A673 (cell line): ENCODE data around the gene FAM43A. TPM values are rescaled to one million over a fixed set of nuclear protein-coding genes. Genes with fewer than 3 reads are reported as not detected.
A peak's percentile ranks its signal among the peaks of the same experiment; 100 is the strongest.

Source experiments
- BruUV-seq: library from RNA; stranded (reverse); fragments of 400-500 nt; replicated peaks from 2 replicates; lab custom pipeline; 2021; lab: Mats Ljungman, UMichigan
- CTCF ChIA-PET: fragments of 300-600 bp; sonication (Branson Sonifier 250); formaldehyde crosslinking; loops from one replicate; lab custom pipeline; 2022; ENCODE audit warnings: antibody characterized with exemption; lab: Charles Lee
- POLR2A ChIA-PET: fragments of 300-600 bp; sonication (Branson Sonifier 250); formaldehyde crosslinking; loops from one replicate; lab custom pipeline; 2022; ENCODE audit warnings: antibody characterized with exemption; ENCODE audit not compliant: low non-redundant PET; lab: Charles Lee
- DNase-seq: peaks from one replicate; pipeline ENCODE4 v3.0.0-alpha.2; 2015; ENCODE audit warnings: low spot score
- H3K27ac ChIP-seq: fragments of 200-600 bp; sonication (generic); 2 replicates; pipeline ENCODE4 v1.5.1; 2016; ENCODE audit warnings: mixed run types, low read depth, mild to moderate bottlenecking, mixed read lengths, antibody characterized with exemption, low read length; ENCODE audit not compliant: poor library complexity, severe bottlenecking
- H3K27me3 ChIP-seq: fragments of 200-600 bp; sonication (generic); replicated peaks from 2 replicates; pipeline ENCODE4 v1.6.1; 2017; ENCODE audit warnings: mixed run types, low read depth, mild to moderate bottlenecking, mixed read lengths, antibody characterized with exemption, low read length; ENCODE audit not compliant: insufficient read depth, poor library complexity
- H3K36me3 ChIP-seq: fragments of 200-600 bp; sonication (generic); 2 replicates; pipeline ENCODE4 v1.6.1; 2016; ENCODE audit warnings: mixed run types, mild to moderate bottlenecking, mixed read lengths, antibody characterized with exemption, low read length; ENCODE audit not compliant: insufficient read depth, poor library complexity, severe bottlenecking
- H3K4me1 ChIP-seq: fragments of 200-600 bp; sonication (generic); 2 replicates; pipeline ENCODE4 v1.6.1; 2017; ENCODE audit warnings: mixed run types, mild to moderate bottlenecking, mixed read lengths, antibody characterized with exemption, low read length; ENCODE audit not compliant: insufficient read depth, poor library complexity, severe bottlenecking
- H3K4me3 ChIP-seq: fragments of 200-600 bp; sonication (generic); 2 replicates; pipeline ENCODE4 v1.5.1; 2016; ENCODE audit warnings: low read depth, mixed run types, mild to moderate bottlenecking, mixed read lengths, low read length; ENCODE audit not compliant: poor library complexity, severe bottlenecking
- H3K9me3 ChIP-seq: fragments of 200-600 bp; sonication (generic); 2 replicates; pipeline ENCODE4 v1.6.1; 2016; ENCODE audit warnings: mixed run types, low read depth, mild to moderate bottlenecking, mixed read lengths, antibody characterized with exemption, low read length; ENCODE audit not compliant: poor library complexity, severe bottlenecking
- CTCF ChIP-seq: fragments of 300-800, 200-600 bp; sonication (generic); conservative IDR thresholded peaks from 2 replicates; pipeline ENCODE4 v1.5.1; 2017; ENCODE audit warnings: low read depth, mild to moderate bottlenecking, antibody characterized with exemption, low read length, moderate library complexity, mixed read lengths
- EZH2 ChIP-seq: fragments of 200-600 bp; sonication (generic); IDR thresholded peaks from 2 replicates; pipeline ENCODE4 v1.6.1; 2017; ENCODE audit warnings: borderline replicate concordance, low read depth, mild to moderate bottlenecking, mixed read lengths, antibody characterized with exemption, low read length; ENCODE audit not compliant: poor library complexity, severe bottlenecking
- intact Hi-C: fragments of 100-400 bp; cut with micrococcal nuclease; formaldehyde crosslinking; loops from one replicate; pipeline ENCODE4 v1.10.0; 2022; ENCODE audit not compliant: unreplicated experiment
- total RNA-seq: library from RNA; stranded (reverse); gene quantifications from 2 replicates; pipeline ENCODE4 v1.2.3, GENCODE V29; 2021

Gene FAM43A
- total RNA-seq, 1 experiment from 2014 or later, result 38.7 TPM

- no peaks in the 10 kb centered on the region for H3K4me1 ChIP-seq
- no peak overlapping the region for H3K4me3 ChIP-seq
- H3K27ac ChIP-seq, result no peak overlapping the region
- no peak for DNase-seq
- intact Hi-C loops, result loop anchor here (10.0 kb wide), 1 partner anchor 304 kb away; no protein-coding TSS in a partner anchor
- no peak for TF ChIP-seq EZH2
- no peak for TF ChIP-seq CTCF
- peaks cover 34% of the 10 kb centered on the region for H3K36me3 ChIP-seq
- POLR2A ChIA-PET, result no interaction called here
- no peaks in the 10 kb centered on the region for H3K9me3 ChIP-seq
- CTCF ChIA-PET, result no interaction called here
- BruUV-seq, result no TSS peak
- H3K27me3 ChIP-seq, result no peaks in the 10 kb centered on the region
Observed at GRCh38 chr3:194638991-194639605, 46.6 kb upstream of the FAM43A start.

GRCh38 chr3:194640829-194641228 lies 44.9 kb upstream of the FAM43A start:
- intact Hi-C loops, result no loop called here
- ChIA-PET CTCF (no interaction called here), POLR2A (no interaction called here)
- TF ChIP-seq EZH2 (no peak), CTCF (peak; percentile 51)
- TSS peak; percentile 74 for BruUV-seq
- Histone ChIP-seq H3K4me3 (no peak overlapping the region), H3K9me3 (no peaks in the 10 kb centered on the region), H3K27ac (no peak overlapping the region), H3K27me3 (no peaks in the 10 kb centered on the region), H3K36me3 (peaks cover 48% of the 10 kb centered on the region), H3K4me1 (no peaks in the 10 kb centered on the region)
- peak; percentile 67 for DNase-seq

- H3K27me3 ChIP-seq, result no peaks in the 10 kb centered on the region
- intact Hi-C loops, result no loop called here
- BruUV-seq, result no TSS peak
- no peak for DNase-seq
- ChIA-PET CTCF (no interaction called here), POLR2A (interaction anchor here (0.6 kb wide), 1 partner anchor 17 kb away, joined by 5 read pairs; no protein-coding TSS in a partner anchor)
- no peak for TF ChIP-seq EZH2
- no peak for TF ChIP-seq CTCF
- no peak overlapping the region for H3K4me3 ChIP-seq
- no peaks in the 10 kb centered on the region for H3K9me3 ChIP-seq
- no peak overlapping the region for H3K27ac ChIP-seq
- peaks cover 59% of the 10 kb centered on the region for H3K36me3 ChIP-seq
- H3K4me1 ChIP-seq, result no peaks in the 10 kb centered on the region
Observed at GRCh38 chr3:194642769-194643168, 42.9 kb upstream of the FAM43A start.
